ENCODE measurements around the gene AUTS2.

Gene AUTS2

GRCh38 chr7:70710651-70711050 is 1112.4 kb downstream of the AUTS2 start:
- no peak for TF ChIP-seq CTCF (IDR thresholded peaks at IDR 0.05; ENCODE audit: low read depth, low read length)
- H3K4me3 ChIP-seq (ENCODE audit: low read depth, low read length): no peak overlapping the region

GRCh38 chr7:70711452-70711851 is 1113.2 kb downstream of the AUTS2 start:
- TF ChIP-seq CTCF (IDR thresholded peaks at IDR 0.05; ENCODE audit: low read depth, low read length): no peak
- H3K4me3 ChIP-seq (ENCODE audit: low read depth, low read length): no peak overlapping the region

- no peak for TF ChIP-seq CTCF (IDR thresholded peaks at IDR 0.05; ENCODE audit: low read depth, low read length)
- no peak overlapping the region for H3K4me3 ChIP-seq (ENCODE audit: low read depth, low read length)
Measured at GRCh38 chr7:70712942-70713341, 1114.7 kb downstream of the AUTS2 start.

GRCh38 chr7:70714506-70715038 is 1116.3 kb downstream of the AUTS2 start:
- no peak for TF ChIP-seq CTCF (IDR thresholded peaks at IDR 0.05; ENCODE audit: low read depth, low read length)

GRCh38 chr7:70717553-70718329 is 1119.5 kb downstream of the AUTS2 start:
- no peak for TF ChIP-seq CTCF (IDR thresholded peaks at IDR 0.05; ENCODE audit: low read depth, low read length)
- H3K4me3 ChIP-seq (ENCODE audit: low read depth, low read length): no peak overlapping the region

More at GRCh38 chr7:70714506-70715038, 1116.3 kb downstream of the AUTS2 start:
- H3K4me3 ChIP-seq (ENCODE audit: low read depth, low read length): no peak overlapping the region

GRCh38 chr7:70719125-70719524 is 1120.8 kb downstream of the AUTS2 start:
- TF ChIP-seq CTCF (IDR thresholded peaks at IDR 0.05; ENCODE audit: low read depth, low read length): no peak
- H3K4me3 ChIP-seq (ENCODE audit: low read depth, low read length): no peak overlapping the region

GRCh38 chr7:70720191-70720873 is 1122.1 kb downstream of the AUTS2 start:
- no peak overlapping the region for H3K4me3 ChIP-seq (ENCODE audit: low read depth, low read length)
- no peak for TF ChIP-seq CTCF (IDR thresholded peaks at IDR 0.05; ENCODE audit: low read depth, low read length)
